C4-2B (cell line): ENCODE measurements around the gene DEDD.

Experiments
- H3K27ac ChIP-seq: fragments of 450-650 bp; 2 replicates; pipeline ENCODE4 v1.5.1; 2017
- ZFX ChIP-seq: fragments of 450-650 bp; IDR thresholded peaks from 2 replicates; pipeline ENCODE4 v1.6.1; 2017
- TF ChIP-seq, protein P1 (sequence below): fragments of 450-650 bp; conservative IDR thresholded peaks from 2 replicates; pipeline ENCODE4 v1.5.1; 2017; ENCODE audit warnings: mild to moderate bottlenecking

DEDD gene

DNA sequence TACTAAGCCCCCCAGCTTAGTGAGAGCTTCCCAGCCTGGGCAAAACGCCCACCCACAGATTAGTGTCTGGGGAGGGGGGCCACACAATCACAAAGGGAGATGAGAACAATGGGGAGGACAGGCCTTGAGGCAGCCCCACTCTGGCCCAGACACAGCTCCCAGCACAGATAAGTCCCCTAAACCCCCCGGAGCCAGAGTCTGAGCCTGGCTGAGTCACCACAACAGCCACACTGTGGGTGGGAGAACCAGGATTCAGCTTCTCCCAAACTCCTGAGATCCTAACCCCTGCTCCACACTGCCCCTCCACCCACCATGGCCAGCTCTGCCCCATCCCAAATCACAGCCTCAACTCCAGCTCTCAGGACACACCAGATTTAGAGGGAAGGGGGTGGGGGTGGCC lies 47.3 kb downstream of the DEDD start:
- TF ChIP-seq ZFX = no peak
- TF ChIP-seq, protein P1, sequence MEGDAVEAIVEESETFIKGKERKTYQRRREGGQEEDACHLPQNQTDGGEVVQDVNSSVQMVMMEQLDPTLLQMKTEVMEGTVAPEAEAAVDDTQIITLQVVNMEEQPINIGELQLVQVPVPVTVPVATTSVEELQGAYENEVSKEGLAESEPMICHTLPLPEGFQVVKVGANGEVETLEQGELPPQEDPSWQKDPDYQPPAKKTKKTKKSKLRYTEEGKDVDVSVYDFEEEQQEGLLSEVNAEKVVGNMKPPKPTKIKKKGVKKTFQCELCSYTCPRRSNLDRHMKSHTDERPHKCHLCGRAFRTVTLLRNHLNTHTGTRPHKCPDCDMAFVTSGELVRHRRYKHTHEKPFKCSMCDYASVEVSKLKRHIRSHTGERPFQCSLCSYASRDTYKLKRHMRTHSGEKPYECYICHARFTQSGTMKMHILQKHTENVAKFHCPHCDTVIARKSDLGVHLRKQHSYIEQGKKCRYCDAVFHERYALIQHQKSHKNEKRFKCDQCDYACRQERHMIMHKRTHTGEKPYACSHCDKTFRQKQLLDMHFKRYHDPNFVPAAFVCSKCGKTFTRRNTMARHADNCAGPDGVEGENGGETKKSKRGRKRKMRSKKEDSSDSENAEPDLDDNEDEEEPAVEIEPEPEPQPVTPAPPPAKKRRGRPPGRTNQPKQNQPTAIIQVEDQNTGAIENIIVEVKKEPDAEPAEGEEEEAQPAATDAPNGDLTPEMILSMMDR = no peak
- H3K27ac ChIP-seq = no peak overlapping the region

DNA sequence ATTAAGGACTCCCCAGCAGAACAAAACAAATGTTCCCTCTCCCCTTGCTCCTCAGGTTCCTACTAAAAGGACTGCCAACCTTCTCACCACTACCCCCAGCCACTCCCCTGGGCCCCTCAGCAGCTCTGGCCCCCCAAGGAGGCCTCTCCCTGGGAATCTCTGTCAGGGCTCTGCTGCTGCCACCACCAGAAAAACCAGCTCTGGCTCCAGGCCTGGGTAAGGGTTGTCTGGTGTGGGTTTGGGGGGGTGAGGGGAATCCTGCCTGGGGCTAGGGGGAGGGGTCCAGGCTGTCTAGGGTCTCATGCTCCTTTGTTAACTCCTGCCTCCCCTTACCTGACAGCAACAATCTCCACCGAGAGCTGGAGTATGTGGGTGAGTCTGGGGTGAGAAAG lies 47.9 kb downstream of the DEDD start:
- TF ChIP-seq, protein P1 = no peak
- TF ChIP-seq ZFX = no peak

DNA sequence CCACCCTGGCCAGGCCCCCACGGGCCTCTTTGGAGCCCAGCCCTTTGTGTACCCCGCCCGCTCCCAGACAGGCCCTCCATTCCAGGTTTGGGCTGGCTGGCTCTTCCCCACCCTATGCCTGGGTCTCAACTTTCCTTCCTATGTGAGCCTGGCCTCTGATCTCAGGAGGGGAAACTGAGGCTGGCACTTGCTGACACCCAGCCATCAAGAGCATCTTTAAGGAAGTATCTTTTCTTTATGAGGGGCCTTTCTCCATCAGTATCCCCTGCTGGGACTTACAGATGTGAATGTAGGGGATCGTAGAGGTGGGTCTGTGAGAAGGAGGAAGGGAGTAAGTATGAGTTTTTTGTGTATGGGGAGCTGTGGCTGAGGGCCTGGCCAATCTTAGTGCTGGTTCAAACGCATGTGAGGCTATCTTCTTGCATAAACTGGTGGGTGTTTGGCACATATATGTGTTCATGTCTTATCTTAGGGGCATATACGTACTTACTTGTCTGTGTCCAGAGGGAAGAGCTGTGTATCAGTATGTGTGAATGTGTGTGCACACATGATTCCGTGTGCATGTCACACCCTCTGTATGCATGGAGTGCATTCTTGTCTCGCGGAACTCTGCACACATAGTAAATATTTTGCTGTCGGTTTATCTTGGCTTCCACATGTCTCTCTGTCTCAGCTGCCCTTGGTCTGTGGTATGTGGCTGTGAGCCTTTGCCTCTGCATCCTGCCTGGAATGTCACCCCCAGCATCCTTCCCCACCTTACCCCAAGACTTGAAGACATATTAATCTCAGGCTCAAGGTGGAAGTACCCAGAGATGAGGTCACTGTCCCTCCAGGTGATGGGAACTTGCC lies 48.5 kb downstream of the DEDD start:
- TF ChIP-seq ZFX = no peak
- TF ChIP-seq, protein P1 = no peak
- peak overlapping the region; percentile 51 for H3K27ac ChIP-seq

More for the DNA sequence above, 47.9 kb downstream of the DEDD start:
- H3K27ac ChIP-seq = peak overlapping the region; percentile 51; the same call in 1 of the 2 replicates

DNA sequence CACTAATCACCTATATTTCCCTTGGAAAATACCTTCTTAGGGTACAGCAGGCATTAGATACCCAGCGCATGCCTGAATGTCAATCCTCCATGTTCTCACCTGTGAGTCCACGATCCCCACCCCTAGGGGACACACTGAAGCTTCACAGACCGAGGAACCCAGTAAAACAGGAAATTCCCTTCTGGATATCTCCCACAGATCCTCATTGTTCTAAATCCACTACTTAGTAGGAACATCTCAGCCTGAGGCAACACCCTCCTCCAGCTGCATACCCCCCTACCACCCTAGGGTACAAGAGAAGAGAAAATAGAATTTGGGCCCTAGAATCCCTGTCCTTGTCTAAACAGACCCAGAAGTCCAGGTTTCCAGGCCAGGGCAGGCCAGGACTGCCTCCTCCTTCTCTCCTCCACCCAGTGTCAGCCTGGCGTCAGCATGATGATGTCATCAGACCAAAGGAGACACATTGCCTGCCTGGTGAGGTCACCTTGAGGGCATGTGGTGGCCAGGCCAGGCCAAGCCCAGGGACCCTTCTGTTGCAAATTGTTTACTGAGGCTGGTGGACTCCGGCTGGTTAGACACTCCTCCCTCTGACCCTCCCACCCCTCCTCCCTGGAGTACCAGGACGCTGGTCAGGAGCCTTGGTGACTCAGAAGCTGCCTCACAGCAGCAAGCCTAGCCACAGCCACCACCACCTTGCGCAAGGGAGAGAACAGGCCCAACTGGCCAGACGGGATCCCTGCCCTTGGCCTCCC lies 49.3 kb downstream of the DEDD start:
- peak overlapping the region; percentile 51 for H3K27ac ChIP-seq
- TF ChIP-seq, protein P1 = no peak
- no peak for TF ChIP-seq ZFX

DNA sequence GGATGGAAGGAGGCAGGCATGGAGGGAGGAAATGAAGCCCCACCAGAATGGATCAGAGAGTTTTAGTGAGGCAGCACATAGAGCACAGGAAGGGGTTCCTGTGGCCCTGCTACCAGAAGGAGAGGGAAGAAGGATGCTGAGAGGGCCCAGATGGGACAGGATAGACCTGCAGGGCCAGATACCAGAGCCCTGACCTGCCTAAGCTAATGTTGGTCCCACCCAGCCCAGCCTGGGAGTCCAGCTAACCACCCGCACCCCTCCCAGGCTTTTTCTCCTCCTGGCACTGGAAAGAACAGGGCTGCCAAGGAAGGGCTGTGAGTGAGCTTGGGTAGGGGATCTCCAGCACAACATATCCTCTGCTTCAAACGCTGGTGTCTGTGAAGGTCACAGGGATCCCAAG lies 50.0 kb downstream of the DEDD start:
- no peak for TF ChIP-seq ZFX
- TF ChIP-seq, protein P1 = no peak
- H3K27ac ChIP-seq = peak overlapping the region; percentile 51

DNA sequence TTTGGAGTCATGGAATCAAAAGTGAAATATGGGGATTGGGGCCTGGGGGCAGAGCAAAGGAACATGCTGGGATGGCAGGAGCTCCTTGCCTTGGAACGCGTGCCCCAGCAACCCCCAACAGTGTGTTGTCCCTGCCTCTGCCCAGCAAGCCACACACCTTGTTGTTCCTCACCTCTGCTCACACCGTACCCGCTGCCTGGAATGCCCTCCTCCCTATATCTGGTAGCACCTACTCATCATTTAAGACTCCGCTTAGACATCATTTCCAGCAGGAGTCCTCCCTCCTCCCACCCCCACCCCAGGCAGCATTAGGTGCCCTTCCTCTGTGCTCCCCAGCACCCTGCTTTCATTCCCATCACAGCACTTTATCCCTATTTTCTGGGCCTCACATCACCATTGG lies 50.9 kb downstream of the DEDD start:
- no peak overlapping the region for H3K27ac ChIP-seq
- TF ChIP-seq, protein P1 = no peak
- TF ChIP-seq ZFX = no peak
